GM19099 (cell line): ENCODE results near the gene B4GALNT1.

Source experiments
- POLR2A ChIP-seq: IDR thresholded peaks from 3 replicates; pipeline ENCODE4 v1.6.1; 2011; ENCODE audit warnings: low read depth; ENCODE audit not compliant: insufficient read length; ENCODE audit errors: extremely low read depth

The B4GALNT1 gene

DNA sequence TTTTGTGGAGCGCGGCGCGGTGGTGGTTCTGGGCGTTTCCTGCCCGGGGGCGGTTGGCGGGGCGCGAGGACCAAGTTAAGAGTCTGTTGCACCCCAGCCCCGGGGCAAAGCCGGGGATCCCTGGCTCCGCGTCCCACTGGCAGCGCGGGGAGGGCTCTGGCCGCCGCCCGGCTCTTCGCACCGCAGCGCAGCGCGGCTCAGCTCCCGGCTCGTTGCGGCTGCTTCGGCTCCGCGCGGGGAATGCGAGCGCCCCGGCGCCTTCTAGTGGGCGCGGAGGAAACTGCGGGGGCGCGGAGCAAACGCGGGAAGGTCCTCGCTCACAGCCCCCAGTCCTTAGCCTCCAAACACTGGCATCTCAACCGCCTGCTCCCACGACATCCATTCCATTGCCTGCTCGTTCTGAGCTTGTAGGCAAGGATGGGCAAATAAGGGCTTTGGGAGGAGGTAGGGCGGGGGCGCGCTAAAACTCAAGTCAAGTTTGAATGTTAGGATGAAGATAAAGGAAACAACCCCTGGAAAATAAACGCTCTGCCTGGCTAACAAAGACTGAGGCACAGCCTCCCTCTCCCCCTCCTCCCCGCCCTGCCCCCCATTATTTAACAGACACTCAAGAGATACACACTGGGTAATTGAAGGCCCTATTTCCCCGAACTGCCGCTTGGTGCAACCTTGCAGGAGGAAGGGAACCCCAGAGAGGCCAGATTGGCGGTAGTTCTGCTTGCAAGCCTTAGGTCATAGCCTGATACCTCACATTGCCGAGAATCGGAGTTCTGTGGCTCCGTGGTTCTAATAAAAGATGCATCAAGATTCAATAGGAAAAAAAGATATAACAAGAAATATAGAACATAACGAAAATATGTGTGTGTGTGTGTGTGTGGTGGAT, at the start of gene B4GALNT1:
Gene B4GALNT1 (minus strand): TSS at position 244 of the 883 bp plus-strand sequence. CDS start 1,069 bp downstream, outside the sequence.
- no peak for TF ChIP-seq POLR2A

DNA sequence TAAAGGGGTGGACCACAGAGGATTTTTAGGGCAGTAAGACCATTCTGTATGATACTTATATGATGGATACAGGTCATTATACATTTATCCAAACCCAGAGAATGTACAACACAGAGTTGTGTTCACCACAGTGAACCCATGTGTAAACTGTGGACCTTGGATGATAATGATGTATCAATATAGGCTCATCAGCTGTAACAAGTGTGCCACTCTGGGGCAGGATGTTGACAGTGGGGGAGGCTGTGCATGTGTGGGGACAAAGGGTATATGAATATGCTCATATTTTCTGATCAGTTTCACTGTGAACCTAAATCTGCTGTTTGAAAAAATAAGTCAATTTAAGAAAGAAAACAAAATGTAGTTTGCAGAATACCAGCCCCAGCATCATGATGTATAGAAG, 46.7 kb upstream of the B4GALNT1 start:
- TF ChIP-seq POLR2A, result no peak

DNA sequence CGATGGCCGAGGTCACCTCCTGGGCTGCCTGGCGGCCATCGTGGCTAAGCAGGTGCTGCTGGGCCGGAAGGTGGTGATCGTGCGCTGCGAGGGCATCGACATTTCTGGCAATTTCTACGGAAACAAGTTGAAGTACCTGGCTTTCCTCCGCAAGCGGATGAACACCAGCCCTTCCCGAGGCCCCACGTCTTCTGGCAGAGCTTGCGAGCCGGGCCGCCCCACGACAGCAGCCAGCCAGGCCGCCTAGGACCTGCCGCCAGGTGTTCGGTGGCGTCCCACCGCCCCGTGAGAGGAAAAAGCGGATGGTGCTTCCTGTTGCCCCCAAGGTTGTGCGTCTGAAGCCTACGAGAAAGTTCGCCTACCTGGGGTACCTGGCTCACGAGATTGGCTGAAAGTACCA, 41.7 kb upstream of the B4GALNT1 start:
- no peak for TF ChIP-seq POLR2A

DNA sequence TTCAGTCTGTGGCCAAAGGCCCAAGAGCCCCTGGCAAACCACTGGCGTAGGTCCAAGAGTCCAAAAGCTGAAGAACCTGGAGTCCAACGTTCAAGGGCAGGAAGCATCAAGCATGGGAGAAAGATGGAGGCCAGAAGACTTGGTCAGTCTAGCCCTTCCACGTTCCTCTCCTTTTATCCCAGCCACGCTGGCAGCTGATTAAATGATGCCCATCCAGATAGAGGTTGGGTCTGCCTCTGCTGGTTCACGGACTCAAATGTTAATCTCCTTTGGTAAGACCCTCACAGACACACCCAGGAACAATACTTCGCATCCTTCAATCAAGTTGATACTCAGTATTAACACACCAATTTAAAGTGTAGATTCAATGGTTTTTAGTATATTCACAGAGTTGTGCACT, 39.8 kb upstream of the B4GALNT1 start:
- TF ChIP-seq POLR2A, result no peak

DNA sequence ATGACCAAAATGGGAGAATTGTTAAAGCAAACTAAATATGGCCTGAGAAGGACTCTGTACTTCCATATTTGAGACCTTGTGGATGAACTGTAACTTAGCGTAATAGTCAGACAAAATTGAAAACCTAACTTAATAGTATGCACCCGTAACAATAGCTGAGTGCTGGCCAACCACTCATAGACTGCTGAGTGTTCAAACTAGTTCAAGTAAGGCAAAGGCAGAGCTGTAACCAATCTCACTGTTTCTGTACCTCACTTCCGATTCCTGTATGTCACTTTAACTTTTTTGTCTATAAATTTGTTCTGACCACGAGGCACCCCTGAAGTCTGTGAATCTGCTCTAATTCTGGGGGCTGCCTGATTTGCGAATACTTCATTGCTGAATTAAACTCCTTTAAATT, 33.9 kb upstream of the B4GALNT1 start:
- no peak for TF ChIP-seq POLR2A

DNA sequence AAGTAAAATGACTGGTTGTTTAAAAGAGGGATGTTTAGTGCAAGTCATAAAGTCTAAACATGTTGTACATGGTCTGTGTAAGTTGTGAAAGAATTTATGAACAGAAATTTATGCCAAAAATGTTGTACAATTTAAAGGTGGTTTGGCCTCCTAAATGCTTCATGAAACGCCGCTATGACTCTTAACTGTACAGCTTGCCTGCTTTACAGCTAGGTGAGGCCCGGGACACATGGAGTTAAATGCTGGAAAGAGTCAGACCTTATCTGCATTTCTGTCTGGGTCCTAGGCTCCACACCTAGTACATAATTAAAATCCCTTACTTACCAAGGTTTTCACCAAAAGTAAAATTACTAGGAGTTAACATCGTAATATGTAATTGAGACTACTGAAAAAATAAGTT, 28.4 kb upstream of the B4GALNT1 start:
- TF ChIP-seq POLR2A, result no peak

DNA sequence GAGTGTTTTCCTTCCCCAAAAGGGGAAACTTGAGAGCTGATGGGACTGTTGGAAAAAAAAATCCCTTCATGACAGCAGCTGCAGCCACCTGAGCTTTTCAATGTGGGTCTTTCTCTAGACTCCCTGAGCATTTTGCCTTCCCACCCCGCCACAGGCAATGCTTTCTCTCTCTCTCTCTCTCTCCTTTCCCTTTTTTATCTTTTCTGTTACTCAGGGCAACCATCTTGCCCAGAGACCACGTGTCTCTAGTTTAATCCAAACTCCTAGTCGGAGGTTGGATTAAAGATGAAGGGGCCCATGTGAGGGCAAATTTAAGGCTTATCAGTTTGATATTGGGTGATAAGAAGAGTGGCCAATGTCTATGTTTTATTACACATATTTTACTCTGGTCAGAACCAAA, 25.9 kb upstream of the B4GALNT1 start:
- TF ChIP-seq POLR2A, result no peak

DNA sequence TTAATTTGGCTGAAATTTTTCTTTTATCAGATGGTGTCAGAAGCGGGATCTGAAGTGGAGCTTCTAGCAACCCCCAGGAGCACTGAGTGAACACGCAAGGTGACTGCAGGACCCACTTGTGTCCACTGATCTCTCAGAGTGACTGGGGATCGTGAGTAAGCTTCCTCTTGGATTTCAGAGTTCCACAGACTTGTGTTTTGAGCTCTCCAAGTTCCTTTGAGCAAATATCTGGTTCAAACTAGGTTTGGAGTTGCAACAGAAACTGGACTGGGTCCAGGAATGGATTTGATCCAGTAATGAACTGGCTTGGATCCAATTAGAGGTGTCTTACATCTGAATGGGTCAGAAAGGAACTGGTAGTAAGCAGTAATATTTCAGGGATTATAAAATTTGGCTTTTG, 24.7 kb upstream of the B4GALNT1 start:
- no peak for TF ChIP-seq POLR2A

DNA sequence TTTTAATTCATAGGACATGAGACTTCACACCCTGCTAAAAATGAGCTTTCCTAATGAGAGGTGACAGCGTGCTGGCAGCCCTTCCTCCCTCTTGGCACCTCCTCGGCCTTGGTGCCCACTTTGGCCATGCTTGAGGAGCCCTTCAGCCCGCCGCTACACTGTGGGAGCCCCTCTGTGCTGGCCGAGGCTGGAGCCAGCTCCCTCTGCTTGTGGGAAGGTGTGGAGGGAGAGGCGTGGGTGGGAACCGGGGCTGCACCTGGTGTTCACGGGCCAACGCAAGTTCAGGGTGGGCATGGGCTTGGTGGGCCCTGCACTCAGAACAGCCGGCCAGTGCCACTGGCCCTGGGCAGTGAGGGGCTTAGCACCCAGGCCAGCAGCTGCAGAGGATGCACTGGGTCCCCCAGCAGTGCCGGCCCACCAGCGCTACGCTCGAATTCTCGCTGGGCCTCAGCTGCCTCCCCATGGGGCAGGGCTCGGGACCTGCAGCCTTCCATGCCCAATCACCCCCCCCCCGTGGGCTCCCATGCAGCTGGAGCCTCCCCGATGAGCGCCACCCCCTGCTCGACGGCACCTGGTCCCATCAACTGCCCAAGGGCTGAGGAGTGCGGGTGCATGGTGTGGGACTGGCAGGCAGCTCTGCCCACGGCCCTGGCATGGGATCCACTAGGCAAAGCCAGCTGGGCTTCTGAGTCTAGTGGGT, 22.7 kb upstream of the B4GALNT1 start:
- no peak for TF ChIP-seq POLR2A

DNA sequence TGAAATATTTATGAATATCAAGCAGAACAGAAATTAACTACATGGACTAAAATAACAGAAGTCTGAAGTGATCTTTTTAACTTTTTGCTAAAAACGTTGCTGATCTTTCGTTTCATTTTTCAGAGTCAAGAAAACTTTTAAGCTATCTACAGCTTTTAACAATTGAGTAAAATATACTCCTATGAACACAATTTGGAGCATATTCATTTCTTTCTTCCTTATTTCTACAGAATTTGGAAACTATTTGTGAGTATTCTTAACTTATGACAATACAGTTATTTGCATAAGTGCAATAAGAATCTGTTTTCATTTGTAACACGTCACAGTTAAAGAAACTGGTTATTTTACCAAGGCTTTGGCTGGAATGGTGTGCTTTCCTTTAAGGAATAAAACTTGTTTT, 21.0 kb upstream of the B4GALNT1 start:
- no peak for TF ChIP-seq POLR2A

DNA sequence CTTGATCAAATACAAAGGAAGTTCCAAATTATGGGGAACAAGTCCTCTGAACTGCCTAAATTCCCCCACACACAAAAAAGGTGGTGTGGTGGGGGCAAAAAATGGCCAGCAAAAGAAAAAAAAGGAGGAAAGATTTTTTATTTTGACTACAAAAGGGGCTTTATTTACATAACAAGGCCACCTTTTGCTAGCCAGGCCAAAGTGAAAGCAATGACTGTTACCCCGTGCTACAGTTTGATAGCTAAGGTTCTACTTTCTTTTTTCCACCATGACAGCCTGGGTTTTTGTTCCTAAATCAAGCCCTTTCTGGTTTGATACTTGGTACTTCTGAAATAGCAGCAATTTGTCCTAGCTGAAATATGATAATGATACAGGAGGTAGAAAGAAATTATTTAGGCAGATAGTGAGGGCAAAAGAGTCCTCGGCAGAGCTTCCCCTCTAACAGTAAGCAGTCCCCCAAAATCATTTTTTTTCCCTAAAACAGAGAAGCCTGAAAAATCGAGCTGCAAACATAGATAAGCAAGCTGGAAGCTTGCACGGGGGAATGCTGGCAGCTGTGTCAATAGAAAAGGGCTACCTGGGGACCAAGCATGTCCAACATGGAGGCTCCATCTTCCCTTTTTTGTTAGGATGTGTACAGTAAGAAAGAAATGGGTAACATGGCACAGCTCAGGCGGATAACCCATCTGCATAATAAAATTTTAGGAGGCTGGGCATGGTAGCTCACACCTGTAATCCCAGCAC, 8.9 kb upstream of the B4GALNT1 start:
- TF ChIP-seq POLR2A, result no peak

DNA sequence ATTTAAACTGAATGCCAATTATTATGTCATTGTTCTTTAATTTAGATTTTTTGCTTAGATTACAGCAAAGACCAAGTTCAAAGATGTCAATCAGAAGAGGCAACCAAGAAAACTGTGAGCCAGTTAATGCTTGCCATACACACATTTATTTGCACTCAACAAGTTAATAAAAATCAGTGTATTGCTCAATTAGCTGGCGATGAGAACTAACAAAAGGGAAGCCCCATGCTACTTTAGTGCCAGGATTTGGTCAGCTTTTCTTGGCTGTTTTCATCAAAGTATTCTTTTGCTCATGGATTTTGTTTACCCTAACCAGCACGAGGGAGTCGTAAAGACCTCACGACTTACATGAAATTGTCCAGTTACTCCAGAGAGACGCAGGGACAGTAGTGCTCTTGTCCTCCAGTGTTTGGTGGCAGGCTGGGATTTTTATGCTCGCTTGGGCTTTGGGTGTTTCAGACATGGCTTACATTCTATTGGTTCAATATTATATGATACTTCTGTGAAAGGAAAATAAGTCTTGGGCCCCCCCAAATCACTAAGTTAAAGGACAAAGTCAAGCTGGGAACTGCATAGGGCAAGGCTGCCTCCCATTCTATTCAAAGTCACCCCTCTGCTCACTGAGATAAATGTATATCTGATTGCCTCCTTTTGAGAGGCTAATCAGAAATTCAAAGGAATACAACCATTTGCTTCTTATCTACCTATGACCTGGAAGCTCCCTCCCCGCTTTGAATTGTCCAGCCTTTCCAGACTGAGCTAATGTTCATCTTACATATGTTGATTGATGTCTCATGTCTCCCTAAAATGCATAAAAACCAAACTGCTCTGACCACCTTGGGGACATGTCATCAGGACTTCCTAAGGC, 7.4 kb upstream of the B4GALNT1 start:
- TF ChIP-seq POLR2A, result no peak

DNA sequence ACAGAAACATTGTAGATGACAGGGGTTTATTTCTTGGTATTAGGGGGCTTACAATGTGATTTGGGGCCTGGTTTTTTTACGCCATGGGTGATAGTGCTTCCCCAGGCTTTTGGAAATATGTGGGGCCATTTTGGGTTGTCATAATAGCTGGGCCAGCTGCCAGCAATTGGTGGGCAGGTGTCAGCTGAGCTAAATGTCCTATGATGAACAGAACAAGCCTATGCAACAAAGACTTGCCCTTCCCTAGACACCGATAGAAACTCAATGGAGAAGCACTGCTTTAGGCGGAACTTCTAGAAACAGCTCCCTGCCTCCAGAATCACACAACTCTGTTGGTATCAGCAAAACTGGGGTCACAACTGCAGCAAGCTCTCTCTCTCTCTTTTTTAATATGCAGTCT, 5.1 kb upstream of the B4GALNT1 start:
- TF ChIP-seq POLR2A, result no peak

DNA sequence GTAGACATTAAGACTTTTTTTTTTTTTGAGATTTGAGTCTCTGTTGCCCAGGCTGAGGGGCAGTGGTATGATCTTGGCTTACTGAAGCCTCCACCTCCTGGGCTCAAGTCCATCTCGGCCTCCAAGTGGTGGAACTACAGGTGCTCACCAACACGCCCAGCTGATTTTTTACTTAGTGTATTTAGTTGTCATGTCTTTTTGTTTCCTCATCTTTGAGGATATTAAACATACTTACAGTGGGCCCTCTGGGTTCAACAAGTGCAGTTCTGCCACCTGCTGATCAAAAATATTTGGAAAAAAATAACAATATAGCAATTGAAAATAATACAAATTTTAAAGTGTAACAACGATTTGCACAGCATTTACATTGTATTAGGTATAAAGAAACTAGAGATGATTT, 4.4 kb upstream of the B4GALNT1 start:
- TF ChIP-seq POLR2A, result no peak
